HG03354 (cell line): ENCODE measurements around the gene ANKRD10.
"Not testable (repeated sequence)": the region's sequence is repeated elsewhere in the genome, so short reads cannot be mapped to it uniquely, and the experiment has no call there.

ENCODE experiments used
- ATAC-seq: cut with Tn5 transposase; IDR thresholded peaks from one replicate; pipeline ENCODE4 v1.9.1; 2021; ENCODE audit warnings: mild to moderate bottlenecking; ENCODE audit not compliant: unreplicated experiment, poor library complexity, severe bottlenecking

The ANKRD10 gene

GRCh38 chr13:110869805-110870706 lies 44.8 kb downstream of the ANKRD10 start:
- ATAC-seq = no peak

GRCh38 chr13:110869231-110869804 lies 45.6 kb downstream of the ANKRD10 start:
- no peak for ATAC-seq

DNA sequence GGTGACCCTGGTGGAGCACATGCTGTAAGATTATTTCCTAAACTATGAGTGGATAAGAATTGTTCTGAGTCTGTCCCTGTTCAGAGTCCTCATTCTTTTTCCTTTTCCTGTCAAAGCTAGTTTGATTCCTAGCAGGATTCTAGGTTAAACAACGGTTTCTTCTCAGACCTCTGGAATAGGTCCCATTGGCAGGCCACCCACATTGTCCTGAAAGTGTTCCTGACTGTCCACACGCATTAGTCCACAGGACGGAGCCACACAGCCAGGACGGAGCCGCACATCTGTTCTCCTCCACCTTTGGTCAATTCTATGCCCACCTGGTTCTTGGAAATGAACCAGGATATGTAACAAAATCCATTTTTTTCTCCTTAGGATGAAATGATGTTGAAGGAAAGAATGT lies 46.1 kb downstream of the ANKRD10 start:
- no peak for ATAC-seq

DNA sequence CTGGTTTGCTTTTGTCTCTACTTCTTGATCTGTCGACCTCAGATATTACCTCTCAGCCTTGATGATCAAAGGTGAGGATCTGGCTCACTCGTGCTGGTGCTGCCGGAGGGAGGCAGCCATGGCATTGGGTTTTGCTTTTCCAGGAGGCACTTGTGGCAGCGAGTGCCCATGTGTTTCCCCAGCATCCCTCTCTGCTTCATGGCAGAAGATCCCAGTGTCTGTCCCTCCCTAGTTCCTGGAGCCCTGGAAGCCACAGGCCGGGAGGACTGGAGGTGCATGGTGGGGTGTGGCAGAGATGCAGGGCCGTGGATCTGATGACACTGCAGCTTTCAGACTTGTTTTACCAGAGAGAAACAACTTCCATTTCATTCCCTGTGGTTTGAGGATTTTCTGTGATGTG lies 47.5 kb downstream of the ANKRD10 start:
- ATAC-seq = no peak

- no peak for ATAC-seq
Observed at GRCh38 chr13:110866491-110867170, 48.2 kb downstream of the ANKRD10 start.

- no peak for ATAC-seq
Observed at GRCh38 chr13:110863685-110864084, 51.2 kb downstream of the ANKRD10 start.

DNA sequence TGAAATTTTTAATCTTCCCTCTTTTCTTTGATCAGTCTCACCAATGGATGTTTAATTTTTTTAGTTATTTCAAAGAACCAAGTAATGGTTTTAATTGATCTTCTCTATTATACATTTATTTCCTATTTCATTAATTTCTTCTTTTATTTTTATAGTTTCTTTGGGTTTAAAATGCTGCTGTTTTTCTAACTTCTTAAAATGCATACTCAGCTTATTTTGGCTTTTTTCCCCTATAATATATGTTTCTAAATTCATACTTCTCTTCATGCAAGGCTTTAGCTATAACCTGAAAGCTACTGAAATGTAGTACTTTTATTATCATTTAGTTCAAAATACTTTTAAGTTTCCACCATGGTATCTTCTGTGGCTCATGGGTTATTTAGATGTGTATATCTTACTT lies 53.9 kb downstream of the ANKRD10 start:
- no peak for ATAC-seq

- peak; percentile 68 for ATAC-seq
Observed at GRCh38 chr13:110856942-110857835, 57.7 kb downstream of the ANKRD10 start.

DNA sequence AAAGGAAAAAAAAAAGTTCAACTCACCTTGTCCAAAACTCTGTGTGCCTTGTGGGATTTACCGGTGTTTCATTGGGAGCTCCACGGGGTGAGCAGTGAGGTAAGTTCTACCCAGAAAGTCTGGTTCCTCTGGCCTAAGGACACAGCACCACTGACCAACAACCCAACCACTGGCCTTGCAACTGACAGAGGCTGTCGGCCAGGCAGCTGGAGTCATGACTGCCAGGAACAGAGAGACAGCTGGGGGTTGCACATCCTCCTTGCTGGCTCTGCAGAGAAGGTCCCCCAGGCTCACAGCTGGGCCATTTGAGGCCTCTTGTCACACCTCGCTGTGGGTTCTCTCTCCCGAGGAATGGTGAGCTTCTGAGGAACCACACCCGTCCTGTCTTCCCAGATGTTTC lies 59.5 kb downstream of the ANKRD10 start:
- ATAC-seq = no peak

GRCh38 chr13:110854866-110855265 lies 60.0 kb downstream of the ANKRD10 start:
- no peak for ATAC-seq

- no peak for ATAC-seq
Observed at GRCh38 chr13:110853235-110853721, 61.6 kb downstream of the ANKRD10 start.

- ATAC-seq = no peak
Observed at GRCh38 chr13:110850840-110851239, 64.0 kb downstream of the ANKRD10 start.

DNA sequence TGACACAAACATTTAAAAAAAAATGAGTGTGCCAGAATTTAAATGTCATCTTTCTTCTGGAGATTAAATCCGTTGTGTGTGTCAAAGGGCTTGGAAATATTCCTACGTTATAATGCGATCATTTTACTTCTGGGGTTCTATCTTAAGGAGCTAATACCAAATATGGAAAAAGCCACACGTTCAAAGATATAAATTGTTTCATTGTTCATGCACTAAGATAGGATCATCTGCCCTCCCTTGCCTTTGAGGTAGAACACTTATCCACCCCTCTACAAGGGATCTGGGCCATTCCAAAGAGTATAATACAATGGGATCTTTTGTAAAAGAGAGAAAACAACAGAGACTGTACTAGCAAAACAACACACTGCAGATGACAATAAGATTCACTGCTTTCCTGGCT lies 64.9 kb downstream of the ANKRD10 start:
- no peak for ATAC-seq

DNA sequence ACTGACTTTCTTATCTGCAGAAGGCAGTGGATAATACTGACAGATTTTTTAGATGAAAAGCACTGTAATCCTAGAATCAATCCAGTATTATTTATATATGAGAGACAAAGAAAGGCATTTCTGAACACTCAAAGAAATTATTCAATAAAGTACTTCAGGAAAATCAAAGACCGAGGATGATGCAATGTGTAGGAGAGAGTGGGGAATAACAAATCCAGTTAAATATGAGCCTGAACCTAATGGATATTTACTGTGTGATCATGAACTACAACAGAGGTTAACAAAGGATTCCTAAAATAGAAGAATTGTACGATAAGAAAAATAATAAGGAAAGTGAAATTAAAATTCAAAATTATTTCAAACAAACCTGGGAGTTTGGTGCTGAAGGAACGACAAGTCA lies 69.3 kb downstream of the ANKRD10 start:
- ATAC-seq = no peak

DNA sequence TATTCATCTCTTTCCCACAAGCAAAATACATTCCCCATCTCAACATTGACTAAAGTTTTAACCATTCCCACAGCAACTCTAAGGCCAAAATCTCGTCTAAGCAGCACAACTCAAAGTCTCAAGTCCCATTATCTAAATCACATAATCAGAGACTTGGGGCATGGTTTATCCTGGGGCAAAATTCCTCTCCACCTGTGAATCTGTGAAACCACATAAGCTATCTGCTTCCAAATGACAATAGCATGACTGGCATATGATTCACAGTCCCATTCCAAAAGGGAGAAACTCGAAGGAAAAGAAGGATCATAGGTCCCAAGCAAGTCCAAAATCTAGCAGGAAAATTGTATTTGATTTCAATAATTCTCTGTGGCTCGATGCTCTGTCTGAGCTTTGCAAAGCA lies 73.0 kb downstream of the ANKRD10 start:
- ATAC-seq = no peak

DNA sequence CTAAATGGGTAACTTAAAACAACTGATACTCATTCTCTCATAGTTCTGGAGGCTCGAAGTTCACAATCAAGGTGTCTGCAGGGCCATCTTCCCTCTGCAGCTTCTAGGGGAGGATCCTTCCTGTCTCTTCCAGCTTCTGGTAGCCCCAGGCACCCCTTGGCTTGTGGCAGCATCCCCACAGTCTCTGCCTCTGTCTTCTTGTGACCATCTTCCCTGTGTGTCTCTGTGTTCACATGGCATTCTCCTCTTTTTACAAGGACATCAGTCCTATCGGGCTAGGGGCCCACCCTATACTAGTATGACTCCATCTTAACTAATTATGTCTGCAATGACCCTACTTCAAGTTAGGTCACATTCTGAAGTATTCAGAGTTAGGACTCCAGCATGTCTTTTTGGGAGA lies 73.5 kb downstream of the ANKRD10 start:
- ATAC-seq = no peak

DNA sequence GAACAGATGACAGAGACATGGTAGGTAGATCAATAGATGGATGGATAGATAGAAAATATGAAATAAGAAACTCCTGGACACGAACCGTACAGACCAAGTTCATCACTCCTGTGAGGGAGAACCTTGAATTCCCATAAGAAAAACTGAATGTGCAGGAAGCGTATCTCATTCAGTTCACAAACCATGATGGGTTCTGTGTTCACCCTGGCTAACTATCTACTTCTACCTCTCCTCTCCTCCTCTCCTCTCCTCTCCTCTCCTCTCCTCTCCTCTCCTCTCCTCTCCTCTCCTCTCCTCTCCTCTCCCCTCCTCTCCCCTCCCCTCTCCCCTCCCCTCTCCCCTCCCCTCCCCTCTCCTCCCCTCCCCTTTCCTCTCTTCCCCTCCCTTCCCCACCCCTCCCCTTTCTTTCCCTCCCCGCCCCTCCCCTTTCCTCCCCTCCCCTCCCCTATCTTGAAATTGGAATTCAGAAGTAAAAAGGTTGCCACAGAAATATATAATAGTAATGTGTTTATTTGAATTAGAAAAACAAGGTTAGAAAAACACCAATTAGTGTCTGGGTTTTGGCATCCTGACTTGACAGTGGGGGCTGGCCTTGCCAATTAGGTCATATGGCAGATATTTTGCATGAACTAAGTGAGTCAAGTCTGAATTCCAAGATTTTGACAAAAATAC lies 75.9 kb downstream of the ANKRD10 start:
- no peak for ATAC-seq

- ATAC-seq = no peak
Observed at GRCh38 chr13:110838116-110838515, 76.8 kb downstream of the ANKRD10 start.

DNA sequence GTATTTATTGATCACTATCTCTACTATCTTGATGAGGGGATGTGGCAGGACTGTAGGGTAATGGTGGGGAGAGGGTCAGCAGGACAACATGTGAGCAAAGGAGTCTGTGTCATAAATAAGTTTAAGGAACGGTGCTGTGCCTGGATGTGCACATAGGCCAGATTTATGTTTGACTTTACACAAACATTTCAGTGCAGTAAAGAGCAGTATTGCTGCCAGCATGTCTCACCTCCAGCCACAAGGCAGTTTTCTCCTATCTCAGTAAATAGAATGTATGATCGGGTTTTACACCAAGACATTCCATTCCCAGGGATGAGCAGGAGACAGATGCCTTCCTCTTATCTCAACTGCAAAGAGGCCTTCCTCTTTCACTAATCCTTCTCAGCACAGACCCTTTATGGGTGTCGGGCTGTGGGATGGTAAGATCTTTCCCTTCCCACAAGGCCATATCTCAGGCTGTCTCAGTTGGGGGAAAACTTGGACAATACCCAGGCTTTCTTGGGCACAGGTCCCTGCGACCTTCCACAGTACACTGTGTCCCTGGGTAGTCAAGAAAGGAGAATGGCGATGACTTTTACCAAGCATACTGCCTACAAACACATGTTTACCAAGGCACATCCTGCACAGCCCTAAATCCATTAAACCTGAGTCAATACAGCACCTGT lies 77.3 kb downstream of the ANKRD10 start:
- not testable (repeated sequence) for ATAC-seq
